ENCODE data around the gene SAE1. TPM values are rescaled to one million over a fixed set of nuclear protein-coding genes. Genes with fewer than 3 reads are reported as not detected.

Gene SAE1
- total and polyA plus RNA-seq, 10 of the 15 experiments (the other 5 are each of a cell fraction or from before 2014, with no cell fraction given), result 62.0 to 246 (median 148) TPM

DNA sequence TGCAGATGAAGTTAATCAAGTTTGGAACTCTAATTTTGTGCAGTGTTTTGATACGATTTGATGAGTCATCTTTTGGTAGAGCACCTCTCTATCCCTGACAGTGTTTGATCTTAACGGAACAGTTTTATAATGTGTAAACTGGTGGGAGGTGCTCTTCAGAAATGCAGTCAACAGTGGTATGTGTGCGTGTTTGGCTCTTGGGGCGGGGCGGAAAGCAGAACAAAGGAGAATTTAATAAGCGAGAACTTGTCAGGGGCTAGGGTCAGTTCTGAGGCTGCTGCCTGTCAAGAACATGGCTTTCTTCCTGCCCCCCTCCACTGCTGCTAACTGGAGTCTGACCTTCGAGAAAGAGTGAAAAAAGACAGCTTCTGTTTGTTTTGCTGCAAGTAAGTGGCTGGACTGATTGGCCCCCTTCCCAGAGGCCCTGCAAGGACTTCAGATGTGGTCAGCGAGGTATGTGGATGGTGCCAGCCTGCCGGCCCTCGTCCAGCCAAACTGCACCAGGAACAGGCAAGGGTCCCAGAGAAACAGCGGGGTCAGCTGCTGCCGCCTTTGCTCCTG is 59.6 kb downstream of the SAE1 start:
- RAD21 ChIA-PET (ENCODE audit: unreplicated experiment), result interaction anchor here (0.6 kb wide), 1 partner anchor 44 kb away, joined by 4 read pairs; no protein-coding TSS in a partner anchor
- intact Hi-C loops (cut with micrococcal nuclease; ENCODE audit: unreplicated experiment), result no loop called here
- Histone ChIP-seq H3K27ac (ENCODE audit: control insufficient read depth, insufficient read depth) (no peak overlapping the region), H3K27me3 (replicated peaks in 1 of 2; ENCODE audit: control insufficient read depth in 2 of 2, insufficient read depth in 2 of 2, low read length in 1 of 2) (no peaks in the 10 kb centered on the region), H3K4me1 (ENCODE audit: control insufficient read depth, insufficient read depth, low read length) (peaks cover 19% of the 10 kb centered on the region), H3K79me2 (ENCODE audit: control insufficient read depth, insufficient read depth, low read length) (no peaks in the 10 kb centered on the region; the same call in none of the 2 replicates), H3K4me3 (no peak overlapping the region), H2AFZ (ENCODE audit: control insufficient read depth, low read depth, low read length) (no peak overlapping the region), H3K9me3 (replicated peaks; ENCODE audit: control insufficient read depth, insufficient read depth, low read length) (no peaks in the 10 kb centered on the region), H4K20me1 (ENCODE audit: control insufficient read depth, insufficient read depth) (no peaks in the 10 kb centered on the region), H3K36me3 (ENCODE audit: control insufficient read depth in 2 of 2, insufficient read depth in 2 of 2, low read length in 1 of 2) (peaks cover 6 to 10% of the 10 kb centered on the region in 2 experiments), H3K9ac (ENCODE audit: control insufficient read depth, insufficient read depth, low read length) (no peak overlapping the region), H3K4me2 (ENCODE audit: control insufficient read depth, insufficient read depth) (no peak overlapping the region)
- ATAC-seq (no peak), FAIRE-seq (no peak), DNase-seq (ENCODE audit: low read depth, low spot score) (no peak)
- WGBS (ENCODE audit: insufficient coverage, insufficient replicate concordance, low lambda C conversion rate, missing lambda C conversion rate), result 85% methylated on average over 12 of the region's 12 CpGs
- BruUV-seq (replicated peaks), result no TSS peak
- POLR2A ChIA-PET, result interaction anchor here (0.7 kb wide), 1 partner anchor 60 kb away, joined by 3 read pairs; the partner anchor contains the start of gene SAE1
- TF ChIP-seq, protein P1, sequence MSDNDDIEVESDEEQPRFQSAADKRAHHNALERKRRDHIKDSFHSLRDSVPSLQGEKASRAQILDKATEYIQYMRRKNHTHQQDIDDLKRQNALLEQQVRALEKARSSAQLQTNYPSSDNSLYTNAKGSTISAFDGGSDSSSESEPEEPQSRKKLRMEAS (IDR thresholded peaks at IDR 0.05; ENCODE audit: low read depth, low read length), result no peak
- no peak for TF ChIP-seq SMARCA5 (IDR thresholded peaks at IDR 0.05)
- no peak for TF ChIP-seq TAF1 (IDR thresholded peaks at IDR 0.05; ENCODE audit: borderline replicate concordance, low read depth, low read length)
- no peak for TF ChIP-seq MYC (IDR thresholded peaks at IDR 0.05; ENCODE audit: insufficient read depth, insufficient read length, insufficient replicate concordance, low read length, severe bottlenecking)
- TF ChIP-seq TCF12 (IDR thresholded peaks at IDR 0.05; ENCODE audit: low read depth, low read length), result no peak
- TF ChIP-seq, protein P2, sequence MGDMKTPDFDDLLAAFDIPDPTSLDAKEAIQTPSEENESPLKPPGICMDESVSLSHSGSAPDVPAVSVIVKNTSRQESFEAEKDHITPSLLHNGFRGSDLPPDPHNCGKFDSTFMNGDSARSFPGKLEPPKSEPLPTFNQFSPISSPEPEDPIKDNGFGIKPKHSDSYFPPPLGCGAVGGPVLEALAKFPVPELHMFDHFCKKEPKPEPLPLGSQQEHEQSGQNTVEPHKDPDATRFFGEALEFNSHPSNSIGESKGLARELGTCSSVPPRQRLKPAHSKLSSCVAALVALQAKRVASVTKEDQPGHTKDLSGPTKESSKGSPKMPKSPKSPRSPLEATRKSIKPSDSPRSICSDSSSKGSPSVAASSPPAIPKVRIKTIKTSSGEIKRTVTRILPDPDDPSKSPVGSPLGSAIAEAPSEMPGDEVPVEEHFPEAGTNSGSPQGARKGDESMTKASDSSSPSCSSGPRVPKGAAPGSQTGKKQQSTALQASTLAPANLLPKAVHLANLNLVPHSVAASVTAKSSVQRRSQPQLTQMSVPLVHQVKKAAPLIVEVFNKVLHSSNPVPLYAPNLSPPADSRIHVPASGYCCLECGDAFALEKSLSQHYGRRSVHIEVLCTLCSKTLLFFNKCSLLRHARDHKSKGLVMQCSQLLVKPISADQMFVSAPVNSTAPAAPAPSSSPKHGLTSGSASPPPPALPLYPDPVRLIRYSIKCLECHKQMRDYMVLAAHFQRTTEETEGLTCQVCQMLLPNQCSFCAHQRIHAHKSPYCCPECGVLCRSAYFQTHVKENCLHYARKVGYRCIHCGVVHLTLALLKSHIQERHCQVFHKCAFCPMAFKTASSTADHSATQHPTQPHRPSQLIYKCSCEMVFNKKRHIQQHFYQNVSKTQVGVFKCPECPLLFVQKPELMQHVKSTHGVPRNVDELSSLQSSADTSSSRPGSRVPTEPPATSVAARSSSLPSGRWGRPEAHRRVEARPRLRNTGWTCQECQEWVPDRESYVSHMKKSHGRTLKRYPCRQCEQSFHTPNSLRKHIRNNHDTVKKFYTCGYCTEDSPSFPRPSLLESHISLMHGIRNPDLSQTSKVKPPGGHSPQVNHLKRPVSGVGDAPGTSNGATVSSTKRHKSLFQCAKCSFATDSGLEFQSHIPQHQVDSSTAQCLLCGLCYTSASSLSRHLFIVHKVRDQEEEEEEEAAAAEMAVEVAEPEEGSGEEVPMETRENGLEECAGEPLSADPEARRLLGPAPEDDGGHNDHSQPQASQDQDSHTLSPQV (IDR thresholded peaks at IDR 0.05), result no peak
- TF ChIP-seq, protein P3, sequence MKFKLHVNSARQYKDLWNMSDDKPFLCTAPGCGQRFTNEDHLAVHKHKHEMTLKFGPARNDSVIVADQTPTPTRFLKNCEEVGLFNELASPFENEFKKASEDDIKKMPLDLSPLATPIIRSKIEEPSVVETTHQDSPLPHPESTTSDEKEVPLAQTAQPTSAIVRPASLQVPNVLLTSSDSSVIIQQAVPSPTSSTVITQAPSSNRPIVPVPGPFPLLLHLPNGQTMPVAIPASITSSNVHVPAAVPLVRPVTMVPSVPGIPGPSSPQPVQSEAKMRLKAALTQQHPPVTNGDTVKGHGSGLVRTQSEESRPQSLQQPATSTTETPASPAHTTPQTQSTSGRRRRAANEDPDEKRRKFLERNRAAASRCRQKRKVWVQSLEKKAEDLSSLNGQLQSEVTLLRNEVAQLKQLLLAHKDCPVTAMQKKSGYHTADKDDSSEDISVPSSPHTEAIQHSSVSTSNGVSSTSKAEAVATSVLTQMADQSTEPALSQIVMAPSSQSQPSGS (IDR thresholded peaks at IDR 0.05; ENCODE audit: low read length), result no peak
- TF ChIP-seq SIX5 (IDR thresholded peaks at IDR 0.05; ENCODE audit: low read depth, low read length, severe bottlenecking), result no peak
- no peak for TF ChIP-seq ESRRA (IDR thresholded peaks at IDR 0.05; ENCODE audit: low read length)
- TF ChIP-seq SUPT20H (IDR thresholded peaks at IDR 0.05; ENCODE audit: borderline replicate concordance, control insufficient read depth, low read depth, low read length), result no peak
- TF ChIP-seq PML (IDR thresholded peaks at IDR 0.05; ENCODE audit: low read length), result no peak
- SMC1A ChIA-PET (ENCODE audit: uncharacterized antibody, unreplicated experiment), result interaction anchor here (1.2 to 1.5 kb wide), 2 partner anchors 11 to 20 kb away, joined by 3 to 4 read pairs; no protein-coding TSS in a partner anchor
- in situ Hi-C loops (cut with MboI), result no loop called here
- CTCF ChIA-PET, result interaction anchor here (1.1 to 1.5 kb wide), 2 partner anchors 10 to 20 kb away, joined by 3 to 6 read pairs; no protein-coding TSS in a partner anchor

Measured in GM12878 (cell line).